NCI-H2029 (cell line): ENCODE measurements around the gene CUL1.
A peak's percentile ranks its signal among the peaks of the same experiment; 100 is the strongest.
"Not testable (repeated sequence)": the region's sequence is repeated elsewhere in the genome, so short reads cannot be mapped to it uniquely, and the experiment has no call there.

ENCODE experiments used
- DNase-seq: peaks from one replicate; lab custom pipeline; 2025; lab: John Stamatoyannopoulos, UW

The CUL1 gene

GRCh38 chr7:148697256-148698006, 1.3 kb upstream of the CUL1 start:
- no peak for DNase-seq

- no peak for DNase-seq
Measured at GRCh38 chr7:148698007-148698396, 701 bp upstream of the CUL1 start.

- DNase-seq: peak; percentile 27
Measured at GRCh38 chr7:148699024-148699781, 500 bp downstream of the CUL1 start.

- DNase-seq: no peak
Measured at GRCh38 chr7:148699782-148700629, 1.3 kb downstream of the CUL1 start.

- no peak for DNase-seq
Measured at GRCh38 chr7:148700661-148701064, 2.0 kb downstream of the CUL1 start.

GRCh38 chr7:148701414-148701813, 2.7 kb downstream of the CUL1 start:
- DNase-seq: no peak

- DNase-seq: no peak
Measured at GRCh38 chr7:148702876-148703670, 4.4 kb downstream of the CUL1 start.

- not testable (repeated sequence) for DNase-seq
Measured at GRCh38 chr7:148703671-148703962, 4.9 kb downstream of the CUL1 start.

- no peak for DNase-seq
Measured at GRCh38 chr7:148704189-148704588, 5.5 kb downstream of the CUL1 start.

- DNase-seq: no peak
Measured at GRCh38 chr7:148704970-148705369, 6.3 kb downstream of the CUL1 start.

GRCh38 chr7:148706368-148706767, 7.7 kb downstream of the CUL1 start:
- no peak for DNase-seq

GRCh38 chr7:148708026-148708885, 9.6 kb downstream of the CUL1 start:
- no peak for DNase-seq

- no peak for DNase-seq
Measured at GRCh38 chr7:148709014-148709413, 10.3 kb downstream of the CUL1 start.

- DNase-seq: not testable (repeated sequence)
Measured at GRCh38 chr7:148710426-148710825, 11.7 kb downstream of the CUL1 start.

GRCh38 chr7:148711191-148712102, 12.7 kb downstream of the CUL1 start:
- DNase-seq: no peak

GRCh38 chr7:148712678-148713329, 14.1 kb downstream of the CUL1 start:
- no peak for DNase-seq

GRCh38 chr7:148714498-148714897, 15.8 kb downstream of the CUL1 start:
- DNase-seq: no peak

- no peak for DNase-seq
Measured at GRCh38 chr7:148715027-148715426, 16.3 kb downstream of the CUL1 start.

- no peak for DNase-seq
Measured at GRCh38 chr7:148717266-148717793, 18.6 kb downstream of the CUL1 start.
